C4-2B (cell line): ENCODE data around the gene SMARCA2.

ENCODE experiments used
- H3K27ac ChIP-seq: fragments of 450-650 bp; 2 replicates; pipeline ENCODE4 v1.5.1; 2017
- ZFX ChIP-seq: fragments of 450-650 bp; IDR thresholded peaks from 2 replicates; pipeline ENCODE4 v1.6.1; 2017
- TF ChIP-seq, protein P1 (sequence below): fragments of 450-650 bp; conservative IDR thresholded peaks from 2 replicates; pipeline ENCODE4 v1.5.1; 2017; ENCODE audit warnings: mild to moderate bottlenecking

The SMARCA2 gene

DNA sequence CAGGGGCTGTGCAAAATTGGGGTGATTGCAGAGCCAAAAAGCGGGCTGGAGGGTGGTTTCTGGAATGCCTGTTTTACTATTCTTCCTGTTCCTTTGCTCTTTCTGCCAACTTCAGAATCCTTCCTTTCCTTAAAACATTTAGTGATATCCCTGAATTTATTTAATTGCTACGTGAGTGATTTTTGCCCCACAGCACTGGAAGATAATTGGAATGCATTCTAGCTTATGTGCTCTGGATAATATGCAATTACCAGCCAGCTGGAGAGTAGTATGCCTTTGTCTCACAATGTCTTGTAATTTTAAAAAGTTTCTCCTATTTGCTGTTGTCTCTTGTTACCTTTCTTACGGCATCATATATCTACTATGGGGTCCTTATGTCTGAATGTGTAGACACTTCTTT, 115.8 kb downstream of the SMARCA2 start:
- TF ChIP-seq, protein P1, sequence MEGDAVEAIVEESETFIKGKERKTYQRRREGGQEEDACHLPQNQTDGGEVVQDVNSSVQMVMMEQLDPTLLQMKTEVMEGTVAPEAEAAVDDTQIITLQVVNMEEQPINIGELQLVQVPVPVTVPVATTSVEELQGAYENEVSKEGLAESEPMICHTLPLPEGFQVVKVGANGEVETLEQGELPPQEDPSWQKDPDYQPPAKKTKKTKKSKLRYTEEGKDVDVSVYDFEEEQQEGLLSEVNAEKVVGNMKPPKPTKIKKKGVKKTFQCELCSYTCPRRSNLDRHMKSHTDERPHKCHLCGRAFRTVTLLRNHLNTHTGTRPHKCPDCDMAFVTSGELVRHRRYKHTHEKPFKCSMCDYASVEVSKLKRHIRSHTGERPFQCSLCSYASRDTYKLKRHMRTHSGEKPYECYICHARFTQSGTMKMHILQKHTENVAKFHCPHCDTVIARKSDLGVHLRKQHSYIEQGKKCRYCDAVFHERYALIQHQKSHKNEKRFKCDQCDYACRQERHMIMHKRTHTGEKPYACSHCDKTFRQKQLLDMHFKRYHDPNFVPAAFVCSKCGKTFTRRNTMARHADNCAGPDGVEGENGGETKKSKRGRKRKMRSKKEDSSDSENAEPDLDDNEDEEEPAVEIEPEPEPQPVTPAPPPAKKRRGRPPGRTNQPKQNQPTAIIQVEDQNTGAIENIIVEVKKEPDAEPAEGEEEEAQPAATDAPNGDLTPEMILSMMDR: no peak
- no peak for TF ChIP-seq ZFX
- H3K27ac ChIP-seq: no peak overlapping the region

DNA sequence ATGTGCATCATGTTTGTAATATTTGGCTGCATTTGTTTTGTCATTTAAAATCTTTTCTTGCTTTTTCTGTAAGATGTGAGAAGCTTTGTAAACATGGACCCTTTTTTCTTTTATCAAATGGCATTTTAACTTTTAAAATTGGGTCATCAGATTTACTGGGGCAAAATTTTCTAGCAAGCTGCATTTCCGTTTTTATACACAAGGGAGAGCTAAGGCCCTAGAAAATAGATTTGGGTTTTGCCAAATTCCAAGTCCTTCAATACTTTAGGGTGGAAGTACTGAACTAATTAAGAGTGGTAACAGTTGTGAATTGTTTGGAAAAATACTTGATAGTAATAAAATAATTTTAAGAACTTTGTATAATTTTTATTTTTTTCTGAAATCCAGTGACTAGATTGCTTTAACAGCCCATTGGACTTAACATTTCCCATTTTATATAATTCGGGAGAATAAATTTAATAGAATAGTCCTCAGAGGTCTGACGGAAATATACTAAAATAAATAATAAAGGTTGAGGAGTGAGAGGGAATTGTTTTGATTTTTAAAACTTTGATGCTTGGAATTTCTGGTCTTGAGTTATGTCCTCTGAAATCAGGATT, 117.4 kb downstream of the SMARCA2 start:
- no peak overlapping the region for H3K27ac ChIP-seq
- no peak for TF ChIP-seq ZFX
- TF ChIP-seq, protein P1: peak; percentile 87

DNA sequence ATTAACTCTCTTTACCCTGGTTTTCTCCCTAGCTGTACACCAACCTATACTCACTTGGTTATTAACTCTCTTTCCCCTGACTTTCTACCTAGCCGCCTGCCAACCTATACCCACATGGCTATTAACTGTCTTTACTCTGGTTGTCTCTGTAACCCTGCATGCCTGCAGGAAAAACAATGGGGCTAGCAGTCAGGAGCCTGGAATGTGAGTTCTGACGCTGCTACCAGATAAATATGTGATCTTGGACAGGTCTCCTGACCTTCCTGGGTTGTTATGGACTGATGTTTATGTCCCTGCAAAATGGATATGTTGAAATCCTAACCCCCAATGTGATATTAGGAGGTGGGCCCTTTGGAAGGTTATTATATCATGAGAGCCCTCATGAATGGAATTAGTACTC, 119.2 kb downstream of the SMARCA2 start:
- no peak overlapping the region for H3K27ac ChIP-seq
- no peak for TF ChIP-seq ZFX
- TF ChIP-seq, protein P1: no peak

DNA sequence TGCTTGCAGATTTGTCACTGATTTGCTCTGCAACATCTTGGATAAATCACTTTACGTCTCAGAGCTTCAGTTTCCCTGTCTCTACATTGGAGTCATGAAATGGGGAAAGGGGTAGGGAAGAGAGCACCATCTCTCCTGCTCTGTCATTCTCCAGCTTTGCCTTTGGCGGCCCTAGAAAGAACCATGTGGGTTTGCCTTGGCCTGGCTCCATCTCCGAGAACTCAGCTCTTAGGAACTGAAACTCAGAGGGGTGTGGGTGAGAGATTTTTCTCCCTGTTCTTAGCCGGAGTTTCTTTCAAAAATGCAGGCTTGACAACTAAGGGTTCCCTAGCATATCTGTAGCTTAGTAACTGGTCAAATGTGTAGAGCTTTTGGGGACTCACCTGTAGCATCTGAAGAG, 123.5 kb downstream of the SMARCA2 start:
- no peak for TF ChIP-seq ZFX
- TF ChIP-seq, protein P1: no peak
- H3K27ac ChIP-seq: no peak overlapping the region

DNA sequence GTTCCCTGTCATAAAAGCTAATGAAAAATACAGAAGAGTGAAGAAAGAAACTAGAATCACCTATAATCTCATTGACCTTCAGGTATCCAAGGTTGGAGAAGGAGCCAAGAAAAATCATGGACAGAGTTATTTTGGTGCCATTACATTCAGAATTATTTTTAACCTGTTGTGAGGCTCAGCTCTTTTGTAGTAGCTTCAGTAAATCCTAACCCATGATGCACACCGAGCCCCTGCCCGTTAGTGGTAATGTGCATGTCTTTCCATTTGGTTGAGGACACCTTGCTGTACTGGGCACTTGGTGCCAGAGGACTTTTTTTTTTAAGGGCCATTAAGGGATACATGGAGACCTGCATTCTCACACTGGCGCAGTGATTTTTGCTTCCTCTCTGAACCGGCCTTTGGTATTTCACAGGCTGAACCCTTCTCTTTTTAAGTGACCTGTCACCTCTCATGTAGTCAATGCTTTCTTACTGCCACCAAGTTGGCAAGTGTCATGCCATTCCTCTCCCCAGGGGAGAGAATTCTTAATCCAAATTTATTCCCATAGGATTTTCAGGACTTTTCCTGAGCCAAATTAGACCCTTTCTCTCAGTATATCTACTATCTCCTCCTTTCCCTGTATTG, 125.6 kb downstream of the SMARCA2 start:
- no peak for TF ChIP-seq ZFX
- TF ChIP-seq, protein P1: no peak
- no peak overlapping the region for H3K27ac ChIP-seq

DNA sequence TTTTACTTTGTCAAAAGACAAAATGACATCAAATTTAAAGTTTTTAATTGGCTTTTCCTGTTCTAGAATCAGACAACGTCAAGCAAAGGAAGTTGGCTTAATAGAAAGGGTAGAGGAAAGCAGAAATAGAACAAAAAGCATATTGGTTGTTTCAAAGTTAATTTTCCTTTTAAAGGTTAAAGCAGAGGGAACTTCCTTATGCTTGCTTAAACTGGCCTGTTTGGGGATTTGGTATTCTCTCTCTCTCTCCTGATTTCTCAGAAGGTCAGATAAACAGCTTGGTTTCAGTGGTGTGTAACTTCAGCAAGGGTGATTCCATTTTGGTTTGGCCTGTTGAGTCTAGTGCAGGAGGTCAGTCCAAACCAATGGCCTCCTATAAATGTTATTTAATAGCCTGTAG, 127.1 kb downstream of the SMARCA2 start:
- H3K27ac ChIP-seq: no peak overlapping the region
- TF ChIP-seq, protein P1: no peak
- no peak for TF ChIP-seq ZFX

DNA sequence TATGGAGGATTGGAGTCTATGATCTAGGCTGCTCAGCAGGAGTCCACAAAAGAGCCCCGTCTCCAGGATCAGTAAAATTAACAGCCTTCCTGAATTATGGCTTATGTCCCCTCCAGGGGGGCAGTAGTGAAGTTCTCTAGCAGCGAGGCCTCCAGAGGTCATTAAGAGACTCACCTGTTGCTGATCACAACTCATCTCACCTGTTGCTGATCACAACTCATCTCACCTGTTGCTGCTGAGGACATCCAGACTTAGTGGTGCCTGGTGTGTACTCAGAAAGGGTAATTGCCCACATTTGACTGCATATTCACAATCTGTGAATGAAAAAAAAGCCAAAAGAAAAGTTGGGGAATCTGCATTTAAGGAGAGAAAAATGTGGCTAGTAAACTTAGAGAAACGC, 129.5 kb downstream of the SMARCA2 start:
- no peak for TF ChIP-seq ZFX
- TF ChIP-seq, protein P1: no peak
- no peak overlapping the region for H3K27ac ChIP-seq
